ENCODE measurements around the gene STPG3. TPM values are rescaled to one million over a fixed set of nuclear protein-coding genes. Genes with fewer than 3 reads are reported as not detected.
A peak's percentile ranks its signal among the peaks of the same experiment; 100 is the strongest.

Gene STPG3
- total RNA-seq, 1 experiment from 2014 or later: not detected

DNA sequence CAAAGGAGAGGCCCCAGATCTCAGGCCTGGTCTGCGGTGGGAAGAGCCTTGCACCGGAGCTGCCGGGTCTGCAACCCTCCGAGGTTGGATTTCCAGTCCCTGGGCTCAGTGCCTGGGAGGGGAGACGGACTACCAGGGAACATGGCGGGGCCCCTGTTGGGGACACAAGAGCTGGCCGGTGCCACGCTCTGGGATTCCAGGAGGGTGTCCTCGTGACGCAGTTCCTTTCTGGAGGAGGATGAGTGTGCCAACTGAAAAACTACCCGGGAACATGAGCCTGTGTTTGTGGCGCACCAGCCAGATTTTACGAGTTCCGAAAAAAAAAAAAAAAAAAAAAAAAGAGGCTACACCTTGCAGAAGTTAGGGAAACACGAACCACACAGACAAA, 42.0 kb downstream of the STPG3 start:
- no peak for DNase-seq
- Mint-ChIP-seq H3K9me3 (ENCODE audit: low read depth, unreplicated experiment) (no peaks in the 10 kb centered on the region), H3K27me3 (ENCODE audit: unreplicated experiment) (no peaks in the 10 kb centered on the region), H3K27ac (ENCODE audit: unreplicated experiment) (peak overlapping the region; percentile 96), H3K4me3 (ENCODE audit: low read depth, unreplicated experiment) (peak overlapping the region; percentile 57), H3K4me1 (ENCODE audit: low read depth, unreplicated experiment) (peaks cover 27% of the 10 kb centered on the region), H3K36me3 (ENCODE audit: insufficient read depth, unreplicated experiment) (peaks cover 35% of the 10 kb centered on the region)
- BruUV-seq (replicated peaks): TSS peak; percentile 65
- CTCF ChIA-PET: interaction anchor here (0.7 to 1.7 kb wide), 4 partner anchors 16 to 600 kb away, joined by 3 to 7 read pairs (median 6); partner anchors contain the start of genes ENTPD8 and TOR4A
- intact Hi-C loops (cut with micrococcal nuclease; ENCODE audit: unreplicated experiment): loop anchor here (10.0 kb wide), 1 partner anchor 122 kb away; no protein-coding TSS in a partner anchor
- TF ChIP-seq, protein P1, sequence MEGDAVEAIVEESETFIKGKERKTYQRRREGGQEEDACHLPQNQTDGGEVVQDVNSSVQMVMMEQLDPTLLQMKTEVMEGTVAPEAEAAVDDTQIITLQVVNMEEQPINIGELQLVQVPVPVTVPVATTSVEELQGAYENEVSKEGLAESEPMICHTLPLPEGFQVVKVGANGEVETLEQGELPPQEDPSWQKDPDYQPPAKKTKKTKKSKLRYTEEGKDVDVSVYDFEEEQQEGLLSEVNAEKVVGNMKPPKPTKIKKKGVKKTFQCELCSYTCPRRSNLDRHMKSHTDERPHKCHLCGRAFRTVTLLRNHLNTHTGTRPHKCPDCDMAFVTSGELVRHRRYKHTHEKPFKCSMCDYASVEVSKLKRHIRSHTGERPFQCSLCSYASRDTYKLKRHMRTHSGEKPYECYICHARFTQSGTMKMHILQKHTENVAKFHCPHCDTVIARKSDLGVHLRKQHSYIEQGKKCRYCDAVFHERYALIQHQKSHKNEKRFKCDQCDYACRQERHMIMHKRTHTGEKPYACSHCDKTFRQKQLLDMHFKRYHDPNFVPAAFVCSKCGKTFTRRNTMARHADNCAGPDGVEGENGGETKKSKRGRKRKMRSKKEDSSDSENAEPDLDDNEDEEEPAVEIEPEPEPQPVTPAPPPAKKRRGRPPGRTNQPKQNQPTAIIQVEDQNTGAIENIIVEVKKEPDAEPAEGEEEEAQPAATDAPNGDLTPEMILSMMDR (IDR thresholded peaks at IDR 0.05; ENCODE audit: unreplicated experiment): no peak

DNA sequence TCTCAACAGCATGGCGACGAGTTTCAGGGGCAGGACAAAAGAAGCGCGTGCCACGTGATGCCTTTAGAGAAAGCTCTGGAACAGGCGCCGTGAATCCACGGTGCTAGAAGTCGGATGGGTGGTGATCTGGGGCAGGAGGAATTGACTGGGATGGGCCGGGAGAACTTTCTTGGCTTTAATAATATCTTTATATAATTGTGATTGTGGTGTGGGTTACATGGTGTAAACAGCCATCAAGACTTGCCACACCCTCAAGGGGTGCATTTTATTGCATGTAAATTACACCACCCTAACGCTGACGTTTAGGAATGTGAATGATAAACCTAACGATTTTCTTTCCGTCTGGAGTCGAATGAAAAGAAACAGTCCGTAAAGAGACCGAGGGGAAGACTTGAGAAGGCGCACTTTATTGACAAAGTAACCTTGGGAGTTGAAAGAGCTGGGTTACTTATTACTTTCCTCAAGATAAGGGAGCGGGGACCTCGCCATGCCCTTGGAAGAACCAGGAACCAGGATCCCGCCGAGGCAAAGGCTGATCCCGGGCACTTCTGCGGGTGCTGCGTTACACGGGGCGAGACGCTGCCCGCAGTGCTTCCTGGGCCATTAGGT, 42.5 kb downstream of the STPG3 start:
- no TSS peak for BruUV-seq (replicated peaks)
- peaks cover 27% of the 10 kb centered on the region for H3K4me1 Mint-ChIP-seq (ENCODE audit: low read depth, unreplicated experiment)
- intact Hi-C loops (cut with micrococcal nuclease; ENCODE audit: unreplicated experiment): loop anchor here (10.0 kb wide), 1 partner anchor 121 kb away; no protein-coding TSS in a partner anchor
- H3K27ac Mint-ChIP-seq (ENCODE audit: unreplicated experiment): peak overlapping the region; percentile 96
- H3K36me3 Mint-ChIP-seq (ENCODE audit: insufficient read depth, unreplicated experiment): peaks cover 37% of the 10 kb centered on the region
- TF ChIP-seq, protein P1 (IDR thresholded peaks at IDR 0.05; ENCODE audit: unreplicated experiment): no peak
- peak overlapping the region; percentile 57 for H3K4me3 Mint-ChIP-seq (ENCODE audit: low read depth, unreplicated experiment)
- H3K9me3 Mint-ChIP-seq (ENCODE audit: low read depth, unreplicated experiment): no peaks in the 10 kb centered on the region
- H3K27me3 Mint-ChIP-seq (ENCODE audit: unreplicated experiment): no peaks in the 10 kb centered on the region
- CTCF ChIA-PET: interaction anchor here (0.7 to 1.7 kb wide), 5 partner anchors 17 to 600 kb away, joined by 3 to 7 read pairs (median 5); partner anchors contain the start of genes ENTPD8, EXD3, NOXA1 and TOR4A
- peak; percentile 84 for DNase-seq

DNA sequence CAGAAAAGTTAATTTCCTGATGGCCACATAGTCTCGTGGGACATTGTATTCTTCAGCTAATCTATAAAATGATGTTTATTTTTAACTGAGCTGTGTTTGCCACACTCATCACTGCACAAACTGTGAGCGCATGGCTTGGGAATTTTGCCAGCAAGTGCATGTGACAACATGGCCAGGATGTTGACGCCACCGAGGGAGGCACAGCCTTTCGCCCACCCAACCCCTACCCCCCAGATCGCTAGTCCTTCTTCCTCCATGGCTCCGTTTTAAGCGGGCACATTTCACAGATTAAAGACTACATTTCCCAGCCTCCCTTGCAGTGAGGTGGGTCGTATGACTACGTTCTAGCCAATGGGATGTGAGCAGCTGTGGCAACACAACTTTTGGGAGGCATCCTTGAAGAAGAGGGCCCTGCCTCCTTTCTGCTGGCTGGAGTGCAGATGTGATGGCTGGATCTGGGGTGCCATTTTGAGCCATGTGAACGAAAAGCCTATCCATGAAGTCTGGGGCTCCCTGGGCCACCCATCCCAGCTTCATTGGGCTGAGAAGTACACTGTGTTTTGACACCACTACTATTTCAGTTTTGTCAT, 43.1 kb downstream of the STPG3 start:
- Mint-ChIP-seq H3K9me3 (ENCODE audit: low read depth, unreplicated experiment) (no peaks in the 10 kb centered on the region), H3K4me3 (ENCODE audit: low read depth, unreplicated experiment) (peak overlapping the region; percentile 57), H3K36me3 (ENCODE audit: insufficient read depth, unreplicated experiment) (peaks cover 43% of the 10 kb centered on the region), H3K4me1 (ENCODE audit: low read depth, unreplicated experiment) (peaks cover 27% of the 10 kb centered on the region), H3K27me3 (ENCODE audit: unreplicated experiment) (no peaks in the 10 kb centered on the region), H3K27ac (ENCODE audit: unreplicated experiment) (peak overlapping the region; percentile 96)
- TSS peak; percentile 22 for BruUV-seq (replicated peaks)
- peak; percentile 82 for DNase-seq
- TF ChIP-seq, protein P1 (IDR thresholded peaks at IDR 0.05; ENCODE audit: unreplicated experiment): no peak
- CTCF ChIA-PET: interaction anchor here (0.9 to 1.7 kb wide), 4 partner anchors 17 to 147 kb away, joined by 3 to 7 read pairs (median 6); partner anchors contain the start of genes ENTPD8, EXD3, NOXA1 and TOR4A
- intact Hi-C loops (cut with micrococcal nuclease; ENCODE audit: unreplicated experiment): loop anchor here (10.0 kb wide), 1 partner anchor 121 kb away; no protein-coding TSS in a partner anchor

DNA sequence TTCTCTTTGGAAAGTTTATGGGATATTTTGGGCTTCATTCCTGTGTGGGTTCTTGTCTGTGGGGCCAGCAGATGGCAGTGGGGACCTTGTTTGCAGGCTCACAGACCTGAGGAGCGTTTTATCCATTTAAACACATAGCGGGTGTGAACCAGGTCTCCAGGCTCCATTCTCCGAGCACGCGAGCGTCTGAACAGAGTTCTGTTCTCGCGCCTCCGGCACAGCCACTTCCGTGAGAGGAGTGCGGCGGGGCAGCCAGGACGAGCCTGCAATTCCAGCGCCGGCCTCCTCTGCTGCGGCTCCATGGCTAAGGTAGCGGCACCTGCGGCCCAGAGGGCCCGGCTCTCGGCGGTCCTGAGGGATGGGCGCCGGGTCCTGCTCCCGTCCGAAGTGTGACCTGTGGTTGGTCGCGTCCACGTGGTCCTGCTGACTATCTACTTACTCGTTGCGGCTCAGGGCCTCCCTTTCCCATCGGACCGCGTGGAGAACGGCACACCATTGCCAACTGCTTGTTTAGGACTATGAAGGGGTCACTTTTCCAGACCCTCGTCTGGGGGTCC, 43.7 kb downstream of the STPG3 start:
- intact Hi-C loops (cut with micrococcal nuclease; ENCODE audit: unreplicated experiment): loop anchor here (10.0 kb wide), 1 partner anchor 120 kb away; no protein-coding TSS in a partner anchor
- H3K4me1 Mint-ChIP-seq (ENCODE audit: low read depth, unreplicated experiment): peaks cover 27% of the 10 kb centered on the region
- TF ChIP-seq, protein P1 (IDR thresholded peaks at IDR 0.05; ENCODE audit: unreplicated experiment): no peak
- CTCF ChIA-PET: interaction anchor here (1.5 to 1.7 kb wide), 2 partner anchors 18 to 58 kb away, joined by 6 to 7 read pairs; partner anchors contain the start of gene TOR4A
- peak overlapping the region; percentile 57 for H3K4me3 Mint-ChIP-seq (ENCODE audit: low read depth, unreplicated experiment)
- peak overlapping the region; percentile 96 for H3K27ac Mint-ChIP-seq (ENCODE audit: unreplicated experiment)
- H3K9me3 Mint-ChIP-seq (ENCODE audit: low read depth, unreplicated experiment): no peaks in the 10 kb centered on the region
- peaks cover 46% of the 10 kb centered on the region for H3K36me3 Mint-ChIP-seq (ENCODE audit: insufficient read depth, unreplicated experiment)
- no peaks in the 10 kb centered on the region for H3K27me3 Mint-ChIP-seq (ENCODE audit: unreplicated experiment)
- no TSS peak for BruUV-seq (replicated peaks)
- DNase-seq: no peak
